A673 (cell line): Measurements from ENCODE around the gene FBLN1. TPM values are rescaled to one million over a fixed set of nuclear protein-coding genes. Genes with fewer than 3 reads are reported as not detected.

Experiments used
- BruUV-seq: library from RNA; stranded (reverse); fragments of 400-500 nt; replicated peaks from 2 replicates; lab custom pipeline; 2021; lab: Mats Ljungman, UMichigan
- CTCF ChIA-PET: fragments of 300-600 bp; sonication (Branson Sonifier 250); formaldehyde crosslinking; loops from one replicate; lab custom pipeline; 2022; ENCODE audit warnings: antibody characterized with exemption; lab: Charles Lee
- POLR2A ChIA-PET: fragments of 300-600 bp; sonication (Branson Sonifier 250); formaldehyde crosslinking; loops from one replicate; lab custom pipeline; 2022; ENCODE audit warnings: antibody characterized with exemption; ENCODE audit not compliant: low non-redundant PET; lab: Charles Lee
- DNase-seq: peaks from one replicate; pipeline ENCODE4 v3.0.0-alpha.2; 2015; ENCODE audit warnings: low spot score
- H3K27ac ChIP-seq: fragments of 200-600 bp; sonication (generic); 2 replicates; pipeline ENCODE4 v1.5.1; 2016; ENCODE audit warnings: mixed run types, low read depth, mild to moderate bottlenecking, mixed read lengths, antibody characterized with exemption, low read length; ENCODE audit not compliant: poor library complexity, severe bottlenecking
- H3K27me3 ChIP-seq: fragments of 200-600 bp; sonication (generic); replicated peaks from 2 replicates; pipeline ENCODE4 v1.6.1; 2017; ENCODE audit warnings: mixed run types, low read depth, mild to moderate bottlenecking, mixed read lengths, antibody characterized with exemption, low read length; ENCODE audit not compliant: insufficient read depth, poor library complexity
- H3K36me3 ChIP-seq: fragments of 200-600 bp; sonication (generic); 2 replicates; pipeline ENCODE4 v1.6.1; 2016; ENCODE audit warnings: mixed run types, mild to moderate bottlenecking, mixed read lengths, antibody characterized with exemption, low read length; ENCODE audit not compliant: insufficient read depth, poor library complexity, severe bottlenecking
- H3K4me1 ChIP-seq: fragments of 200-600 bp; sonication (generic); 2 replicates; pipeline ENCODE4 v1.6.1; 2017; ENCODE audit warnings: mixed run types, mild to moderate bottlenecking, mixed read lengths, antibody characterized with exemption, low read length; ENCODE audit not compliant: insufficient read depth, poor library complexity, severe bottlenecking
- H3K4me3 ChIP-seq: fragments of 200-600 bp; sonication (generic); 2 replicates; pipeline ENCODE4 v1.5.1; 2016; ENCODE audit warnings: low read depth, mixed run types, mild to moderate bottlenecking, mixed read lengths, low read length; ENCODE audit not compliant: poor library complexity, severe bottlenecking
- H3K9me3 ChIP-seq: fragments of 200-600 bp; sonication (generic); 2 replicates; pipeline ENCODE4 v1.6.1; 2016; ENCODE audit warnings: mixed run types, low read depth, mild to moderate bottlenecking, mixed read lengths, antibody characterized with exemption, low read length; ENCODE audit not compliant: poor library complexity, severe bottlenecking
- EZH2 ChIP-seq: fragments of 200-600 bp; sonication (generic); IDR thresholded peaks from 2 replicates; pipeline ENCODE4 v1.6.1; 2017; ENCODE audit warnings: borderline replicate concordance, low read depth, mild to moderate bottlenecking, mixed read lengths, antibody characterized with exemption, low read length; ENCODE audit not compliant: poor library complexity, severe bottlenecking
- intact Hi-C: fragments of 100-400 bp; cut with micrococcal nuclease; formaldehyde crosslinking; loops from one replicate; pipeline ENCODE4 v1.10.0; 2022; ENCODE audit not compliant: unreplicated experiment
- total RNA-seq: library from RNA; stranded (reverse); gene quantifications from 2 replicates; pipeline ENCODE4 v1.2.3, GENCODE V29; 2021
- TF ChIP-seq, protein P1 (sequence below): fragments of 300-800, 200-600 bp; sonication (generic); conservative IDR thresholded peaks from 2 replicates; pipeline ENCODE4 v1.5.1; 2017; ENCODE audit warnings: low read depth, mild to moderate bottlenecking, antibody characterized with exemption, low read length, moderate library complexity, mixed read lengths

FBLN1 gene
- total RNA-seq, 1 experiment from 2014 or later, result 96.4 TPM

DNA sequence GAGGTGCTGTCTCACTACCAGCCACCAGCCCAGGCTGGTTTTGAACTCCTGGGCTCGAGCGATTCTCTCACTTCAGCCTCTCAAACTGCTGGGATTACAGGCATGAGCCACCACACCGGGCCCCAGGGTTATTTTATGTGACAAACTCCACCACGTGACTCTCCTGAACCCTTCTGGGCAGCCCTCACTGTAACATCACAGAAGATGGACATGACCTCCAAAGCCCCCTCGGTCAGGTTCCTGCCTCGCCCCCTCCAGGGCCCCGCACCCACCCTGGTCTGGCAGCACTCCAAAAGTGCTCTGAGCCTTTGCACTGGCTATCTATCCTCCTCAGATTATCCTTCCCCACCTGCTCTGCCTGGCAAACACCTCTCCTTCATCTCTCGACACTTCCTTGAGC, 45.9 kb upstream of the FBLN1 start:
- Histone ChIP-seq H3K9me3 (no peaks in the 10 kb centered on the region), H3K36me3 (no peaks in the 10 kb centered on the region), H3K27ac (no peak overlapping the region), H3K4me1 (no peaks in the 10 kb centered on the region), H3K27me3 (no peaks in the 10 kb centered on the region), H3K4me3 (no peak overlapping the region)
- ChIA-PET CTCF (no interaction called here), POLR2A (no interaction called here)
- intact Hi-C loops, result no loop called here
- no TSS peak for BruUV-seq
- no peak for DNase-seq
- TF ChIP-seq, protein P1, sequence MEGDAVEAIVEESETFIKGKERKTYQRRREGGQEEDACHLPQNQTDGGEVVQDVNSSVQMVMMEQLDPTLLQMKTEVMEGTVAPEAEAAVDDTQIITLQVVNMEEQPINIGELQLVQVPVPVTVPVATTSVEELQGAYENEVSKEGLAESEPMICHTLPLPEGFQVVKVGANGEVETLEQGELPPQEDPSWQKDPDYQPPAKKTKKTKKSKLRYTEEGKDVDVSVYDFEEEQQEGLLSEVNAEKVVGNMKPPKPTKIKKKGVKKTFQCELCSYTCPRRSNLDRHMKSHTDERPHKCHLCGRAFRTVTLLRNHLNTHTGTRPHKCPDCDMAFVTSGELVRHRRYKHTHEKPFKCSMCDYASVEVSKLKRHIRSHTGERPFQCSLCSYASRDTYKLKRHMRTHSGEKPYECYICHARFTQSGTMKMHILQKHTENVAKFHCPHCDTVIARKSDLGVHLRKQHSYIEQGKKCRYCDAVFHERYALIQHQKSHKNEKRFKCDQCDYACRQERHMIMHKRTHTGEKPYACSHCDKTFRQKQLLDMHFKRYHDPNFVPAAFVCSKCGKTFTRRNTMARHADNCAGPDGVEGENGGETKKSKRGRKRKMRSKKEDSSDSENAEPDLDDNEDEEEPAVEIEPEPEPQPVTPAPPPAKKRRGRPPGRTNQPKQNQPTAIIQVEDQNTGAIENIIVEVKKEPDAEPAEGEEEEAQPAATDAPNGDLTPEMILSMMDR, result no peak
- TF ChIP-seq EZH2, result no peak

DNA sequence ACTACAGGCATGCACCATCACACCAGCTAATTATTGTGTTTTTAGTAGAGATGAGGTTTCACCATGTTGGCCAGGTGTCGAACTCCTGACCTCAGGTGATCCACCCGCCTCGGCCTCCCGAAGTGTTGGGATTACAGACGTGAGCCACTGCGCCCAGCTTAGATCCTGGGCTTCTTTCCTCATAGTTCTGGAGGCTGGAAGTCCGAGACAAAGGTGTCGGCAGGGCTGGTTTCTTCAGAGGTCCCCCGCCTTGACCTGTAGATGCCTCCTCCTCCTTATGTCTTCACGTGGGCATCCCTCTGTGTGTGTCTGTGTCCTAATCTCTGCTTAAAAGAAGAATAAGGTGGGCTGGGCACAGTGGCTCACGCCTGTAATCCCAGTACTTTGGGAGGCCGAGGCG, 44.2 kb upstream of the FBLN1 start:
- CTCF ChIA-PET, result no interaction called here
- H3K9me3 ChIP-seq, result no peaks in the 10 kb centered on the region
- TF ChIP-seq EZH2, result no peak
- TF ChIP-seq, protein P1, result no peak
- no peak for DNase-seq
- no peak overlapping the region for H3K4me3 ChIP-seq
- intact Hi-C loops, result no loop called here
- H3K27ac ChIP-seq, result no peak overlapping the region
- no peaks in the 10 kb centered on the region for H3K36me3 ChIP-seq
- BruUV-seq, result no TSS peak
- H3K4me1 ChIP-seq, result no peaks in the 10 kb centered on the region
- POLR2A ChIA-PET, result no interaction called here
- H3K27me3 ChIP-seq, result no peaks in the 10 kb centered on the region

DNA sequence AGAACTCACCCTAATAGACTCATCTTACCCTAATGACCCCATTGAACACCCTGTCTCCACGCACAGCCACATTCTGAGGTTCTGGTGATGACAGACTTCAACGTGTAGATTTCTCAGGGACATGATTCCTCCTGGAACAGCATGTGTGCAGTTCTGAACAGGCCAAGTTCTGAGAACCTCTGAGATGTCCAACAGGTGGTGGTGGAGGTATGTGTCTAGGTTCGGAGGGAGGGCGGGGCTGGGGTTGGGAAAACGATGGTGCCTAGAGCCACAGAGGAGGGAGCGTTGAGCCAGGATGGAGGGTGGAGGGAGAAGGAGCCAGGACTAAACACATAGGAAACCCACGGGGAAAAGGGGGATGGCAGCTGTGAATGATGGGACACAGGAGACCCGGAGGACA, 43.4 kb upstream of the FBLN1 start:
- no peaks in the 10 kb centered on the region for H3K4me1 ChIP-seq
- ChIA-PET CTCF (no interaction called here), POLR2A (no interaction called here)
- no peak for TF ChIP-seq EZH2
- TF ChIP-seq, protein P1, result no peak
- DNase-seq, result no peak
- intact Hi-C loops, result no loop called here
- no peak overlapping the region for H3K4me3 ChIP-seq
- H3K27me3 ChIP-seq, result no peaks in the 10 kb centered on the region
- BruUV-seq, result no TSS peak
- no peak overlapping the region for H3K27ac ChIP-seq
- no peaks in the 10 kb centered on the region for H3K36me3 ChIP-seq
- H3K9me3 ChIP-seq, result no peaks in the 10 kb centered on the region
